H54 (cell line): Measurements from ENCODE around the gene JUNB.

Source experiments
- DNase-seq: peaks from one replicate; pipeline ENCODE4 v3.0.0; 2011; ENCODE audit warnings: low spot score, mixed read lengths; ENCODE audit not compliant: insufficient read length
- FAIRE-seq: peaks from 3 replicates; lab custom pipeline; 2011; peaks lifted over from hg19 to GRCh38; lab: Jason Lieb, UNC
- POLR2A ChIP-seq: IDR thresholded peaks from 2 replicates; pipeline ENCODE4 v1.6.1; 2011; ENCODE audit warnings: low read depth, mild to moderate bottlenecking, low read length

JUNB gene

DNA sequence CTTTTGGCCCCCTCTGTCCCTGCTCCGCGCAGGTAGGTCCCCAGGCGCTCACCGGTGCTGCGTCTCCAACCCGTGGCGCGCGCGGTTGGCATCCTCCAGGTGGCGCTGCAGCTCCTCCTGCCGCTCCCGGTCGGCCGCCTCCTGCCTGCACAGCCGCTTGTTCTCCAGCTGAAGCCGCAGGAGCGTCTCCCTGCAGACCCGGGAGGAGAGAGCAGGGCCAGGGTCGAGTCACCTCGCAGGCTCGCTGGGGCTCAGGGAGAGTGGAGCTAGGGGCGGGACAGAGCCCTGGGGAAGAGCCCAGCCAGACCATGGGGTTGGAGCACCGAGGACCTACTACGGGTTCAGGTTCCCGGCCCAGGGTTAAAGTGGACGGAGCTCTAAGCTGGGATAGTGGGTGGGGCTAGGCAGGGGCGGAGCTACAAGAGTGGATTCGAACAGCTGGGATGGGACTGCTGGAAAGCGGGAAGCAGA lies 25.2 kb upstream of the JUNB start:
- TF ChIP-seq POLR2A: no peak
- no peak for FAIRE-seq
- peak; percentile 90 for DNase-seq

DNA sequence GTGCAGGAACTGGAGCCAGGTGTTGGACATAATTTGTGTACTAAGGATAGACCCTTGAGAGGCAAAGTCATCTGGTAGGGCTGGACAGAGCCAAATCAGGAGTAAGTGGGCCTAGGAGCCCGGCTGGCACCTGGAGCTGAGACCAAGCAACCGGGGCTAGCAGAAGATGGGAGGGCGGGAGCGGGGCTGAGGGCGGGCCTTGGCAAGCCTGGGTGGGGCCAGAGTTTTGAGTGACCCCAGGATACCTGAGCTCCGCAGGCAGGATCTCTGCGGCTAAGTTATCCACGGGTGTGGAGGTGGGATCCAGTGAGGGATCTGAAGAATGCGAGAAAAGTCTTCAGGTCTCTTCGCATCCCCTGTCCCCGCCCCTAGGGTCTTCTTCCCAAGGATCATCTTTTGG lies 24.1 kb upstream of the JUNB start:
- FAIRE-seq: no peak
- TF ChIP-seq POLR2A: no peak
- no peak for DNase-seq

DNA sequence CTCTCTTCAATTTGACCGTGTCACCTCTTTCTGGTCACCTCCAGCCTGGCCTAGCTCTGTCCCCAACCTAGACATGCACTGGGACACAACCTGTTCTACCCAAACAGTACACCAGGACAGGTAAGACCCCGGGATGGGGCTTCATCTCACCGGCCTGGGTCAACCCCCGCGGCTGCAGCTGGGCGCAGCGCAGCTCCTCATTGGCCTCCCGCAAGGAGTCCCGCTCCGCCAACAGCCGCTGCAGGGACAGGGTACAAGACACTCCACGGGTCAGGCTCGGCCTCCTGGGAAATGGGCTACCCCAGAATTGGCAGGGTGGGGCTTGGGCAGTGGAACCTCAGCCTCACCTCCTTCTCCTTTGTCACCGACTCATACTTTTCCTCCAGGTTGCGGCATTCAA lies 23.6 kb upstream of the JUNB start:
- no peak for DNase-seq
- FAIRE-seq: no peak
- TF ChIP-seq POLR2A: no peak

DNA sequence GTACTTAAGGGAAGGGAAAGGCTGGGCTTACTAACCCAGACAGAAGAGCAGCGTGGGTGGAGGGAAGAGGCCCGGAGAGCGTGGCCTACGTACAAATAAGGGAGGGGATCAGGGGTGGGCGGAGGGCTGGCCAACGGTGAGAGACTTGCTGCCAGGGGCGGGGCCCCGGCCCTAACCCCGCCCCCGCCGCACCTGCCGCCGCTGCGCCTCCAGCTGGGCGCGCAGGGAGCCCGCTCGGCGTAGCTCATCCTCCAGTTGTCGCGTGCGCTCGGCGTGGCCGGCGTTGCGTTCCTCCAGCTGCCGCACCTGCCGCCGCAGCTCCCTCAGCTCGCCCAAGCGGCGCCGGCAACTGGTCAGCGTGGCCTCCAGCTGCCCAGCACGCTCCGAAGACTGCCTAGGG lies 21.6 kb upstream of the JUNB start:
- FAIRE-seq (no peak), DNase-seq (no peak)
- no peak for TF ChIP-seq POLR2A

DNA sequence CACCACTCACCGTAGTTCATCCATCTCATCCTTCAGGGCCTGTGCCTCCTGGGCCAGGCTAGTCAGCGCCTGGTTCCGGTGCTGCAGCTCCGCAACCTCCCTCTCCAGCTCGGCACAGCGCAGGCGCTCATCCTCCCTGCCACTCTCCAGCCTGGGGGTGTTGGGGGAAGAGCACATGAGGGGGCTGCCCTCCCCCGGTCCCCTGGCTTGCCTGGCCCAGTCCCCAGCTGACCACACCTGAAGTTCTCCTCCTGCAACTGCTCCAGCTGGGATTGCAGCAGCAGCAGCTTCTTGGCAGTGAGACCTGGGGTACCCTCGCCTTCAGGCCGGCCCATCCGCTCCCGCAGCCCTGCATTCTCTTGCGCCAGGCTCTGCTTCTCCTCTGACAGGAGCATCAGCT lies 20.4 kb upstream of the JUNB start:
- no peak for TF ChIP-seq POLR2A
- no peak for FAIRE-seq
- DNase-seq: no peak

DNA sequence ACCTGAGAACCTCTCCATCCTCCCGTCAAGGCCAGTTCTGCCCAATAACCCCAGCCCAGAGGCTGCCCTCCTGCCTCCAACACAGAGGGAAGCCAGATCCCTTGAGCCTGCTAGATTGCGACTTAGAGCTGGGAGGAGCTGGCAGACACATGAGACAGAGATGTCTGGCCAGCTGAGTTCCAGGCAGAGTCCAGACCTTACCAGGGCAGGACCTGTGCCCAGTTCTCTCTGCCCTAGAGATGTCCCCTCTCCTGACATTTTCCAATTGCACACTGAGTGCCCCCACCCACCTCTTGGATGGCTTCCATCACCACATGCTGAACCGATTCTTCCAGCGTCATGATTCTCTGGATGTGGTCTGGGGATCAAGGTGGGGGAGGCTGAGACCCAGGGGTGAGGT lies 19.0 kb upstream of the JUNB start:
- no peak for DNase-seq
- TF ChIP-seq POLR2A: no peak
- FAIRE-seq: no peak

DNA sequence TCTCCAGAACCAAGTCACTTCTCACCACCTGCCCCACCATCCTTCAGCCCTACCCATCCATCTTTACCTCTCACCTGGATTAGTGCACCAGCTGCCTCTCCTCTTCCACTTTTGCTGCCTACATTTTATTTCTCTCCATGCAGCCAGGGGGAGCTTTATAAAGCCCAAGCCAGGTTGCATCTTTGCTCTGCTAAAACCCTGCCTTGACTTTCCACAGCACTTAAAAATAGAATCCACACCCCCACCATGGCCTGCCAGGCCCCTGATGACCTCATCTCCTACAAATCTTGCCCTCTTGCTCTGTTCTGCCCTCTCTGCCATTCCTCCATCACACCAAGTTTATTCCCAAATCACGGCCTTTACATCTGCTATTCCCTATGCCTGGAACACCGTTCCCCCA lies 17.7 kb upstream of the JUNB start:
- no peak for FAIRE-seq
- no peak for TF ChIP-seq POLR2A
- DNase-seq: no peak

DNA sequence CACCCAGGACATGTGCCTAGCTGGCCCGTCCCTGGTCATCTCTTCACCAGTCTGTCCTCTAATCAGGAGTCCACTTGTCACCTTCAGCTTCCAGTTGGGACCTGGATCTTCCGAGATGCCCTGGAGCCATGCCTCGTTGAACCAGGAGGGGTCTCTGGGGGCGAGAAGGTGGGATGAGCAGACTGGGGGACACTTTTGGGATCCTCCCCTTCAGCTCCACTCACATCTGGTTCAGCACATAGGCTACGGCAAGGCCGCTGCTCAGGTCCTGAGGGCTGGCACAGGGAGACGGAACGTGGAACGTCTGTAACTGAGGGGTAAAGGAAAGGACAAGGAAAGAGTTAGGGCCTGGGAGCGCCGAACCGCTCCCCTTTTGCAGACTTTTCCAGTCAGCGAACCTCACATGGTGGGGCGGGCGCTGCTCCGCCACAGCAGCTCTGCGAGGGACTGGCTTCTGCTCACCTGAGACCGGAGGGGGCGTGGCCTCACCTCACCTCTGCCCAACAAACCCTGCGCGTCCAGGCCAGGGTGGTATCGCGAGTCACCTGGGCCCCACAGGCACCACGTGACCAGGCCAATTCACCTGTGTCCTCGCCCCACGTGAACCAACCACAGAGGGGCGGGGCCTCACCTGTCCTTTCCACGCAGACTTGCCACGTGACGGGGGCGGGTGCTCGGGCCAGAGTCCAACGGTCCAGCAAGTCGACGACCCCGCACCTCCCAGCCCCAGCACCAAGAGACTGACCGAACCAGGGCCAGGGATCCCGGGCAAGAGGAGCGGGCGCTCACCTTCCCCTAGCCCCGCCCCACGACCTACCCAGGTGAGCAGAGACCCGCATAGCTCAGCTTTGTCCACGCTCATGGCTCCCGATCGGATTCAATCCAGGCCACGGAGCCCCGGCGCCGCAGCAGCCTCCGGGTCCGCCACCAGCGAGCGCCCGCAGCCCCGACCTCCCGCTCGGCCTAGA lies 16.4 kb upstream of the JUNB start, which contains the start of gene HOOK2:
Gene HOOK2, minus strand, starts transcription at position 965 of the 968 bp plus-strand sequence. Its CDS starts 103 bp downstream, at position 862.
- DNase-seq (no peak), FAIRE-seq (no peak)
- peak; percentile 19; the same call in 1 of the 2 replicates for TF ChIP-seq POLR2A

DNA sequence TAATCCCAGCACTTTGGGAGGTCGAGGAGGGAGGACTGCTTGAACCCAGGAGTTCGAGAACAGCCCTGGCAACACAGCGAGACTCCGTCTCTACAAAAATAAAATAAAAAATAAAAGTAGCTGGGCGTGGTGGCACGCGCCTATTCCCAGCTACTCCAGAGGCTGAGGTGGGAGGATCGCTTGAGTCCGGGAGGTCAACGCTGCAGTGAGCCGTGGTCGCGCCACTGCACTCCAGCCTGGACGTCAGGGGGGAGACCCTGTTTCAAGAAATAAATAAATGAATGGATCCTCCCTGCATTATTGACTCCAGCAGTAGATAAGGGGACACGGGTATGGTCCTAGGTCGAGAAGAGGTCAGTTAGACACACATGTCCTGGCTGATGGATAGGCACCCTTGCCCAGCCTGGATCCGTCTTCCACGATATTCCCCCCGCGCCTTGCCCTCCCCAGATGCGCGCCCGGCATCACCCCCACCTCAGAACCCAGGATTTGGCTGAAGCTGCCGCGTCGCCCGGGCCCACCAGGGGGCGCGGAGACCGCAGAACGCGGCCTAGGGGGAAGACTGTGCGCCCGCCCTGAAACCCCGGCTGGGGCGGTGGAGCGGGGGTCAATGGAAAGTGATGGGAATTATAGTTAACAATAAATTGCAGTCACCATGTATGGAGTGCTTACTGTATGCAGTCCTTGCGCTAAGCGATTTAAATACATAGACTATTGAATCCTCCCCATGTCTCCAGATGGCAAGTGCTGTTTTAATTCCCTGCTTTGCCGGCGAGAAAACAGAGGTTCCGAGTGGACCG lies 13.9 kb upstream of the JUNB start:
- peak; percentile 78 for DNase-seq
- FAIRE-seq: no peak

DNA sequence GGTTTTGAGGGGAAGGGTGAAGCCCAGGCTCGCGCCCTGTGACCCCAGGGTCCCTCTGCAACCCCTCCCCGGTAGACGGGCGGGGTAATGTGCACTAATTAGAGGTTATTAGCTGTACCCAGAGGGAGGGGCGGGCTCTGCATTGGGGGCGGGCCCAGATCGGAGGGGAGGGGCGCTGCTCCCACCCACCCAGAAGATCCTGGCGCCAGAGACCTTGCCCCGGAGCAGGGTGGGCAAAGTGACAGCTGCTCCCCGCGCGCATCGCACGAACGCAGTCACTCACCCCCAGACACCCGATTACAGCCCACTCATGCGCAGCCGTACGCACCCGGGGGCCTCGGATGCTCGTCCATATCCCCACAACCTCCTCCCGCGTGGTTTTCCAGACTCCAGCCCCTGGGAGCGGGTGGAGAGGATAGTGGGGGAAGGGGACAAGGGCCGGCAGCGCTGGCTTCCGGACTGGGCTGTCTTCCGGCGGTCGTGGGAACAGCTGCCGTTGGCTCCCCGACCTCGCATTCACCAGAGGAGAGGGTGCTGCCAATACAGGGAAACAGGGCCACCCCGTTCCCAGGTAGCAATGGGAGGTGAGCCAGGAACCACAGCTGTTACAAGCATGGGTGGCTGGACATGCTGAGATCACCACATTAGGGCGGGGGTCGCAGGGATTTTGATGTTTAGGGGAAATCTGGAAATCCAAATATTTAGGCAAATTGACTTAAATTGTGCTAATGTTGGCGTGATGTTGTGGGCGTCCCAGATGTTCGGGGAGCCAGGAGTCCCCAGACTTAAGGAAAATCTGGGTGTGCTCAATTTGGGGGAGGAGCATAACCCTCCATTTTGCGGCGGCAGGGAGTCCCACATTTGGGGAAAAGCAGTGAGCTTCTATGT lies 13.0 kb upstream of the JUNB start:
- TF ChIP-seq POLR2A: peak; percentile 31; the same call in 1 of the 2 replicates
- FAIRE-seq (no peak), DNase-seq (no peak)

More for the DNA sequence above, 13.9 kb upstream of the JUNB start:
- no peak for TF ChIP-seq POLR2A

DNA sequence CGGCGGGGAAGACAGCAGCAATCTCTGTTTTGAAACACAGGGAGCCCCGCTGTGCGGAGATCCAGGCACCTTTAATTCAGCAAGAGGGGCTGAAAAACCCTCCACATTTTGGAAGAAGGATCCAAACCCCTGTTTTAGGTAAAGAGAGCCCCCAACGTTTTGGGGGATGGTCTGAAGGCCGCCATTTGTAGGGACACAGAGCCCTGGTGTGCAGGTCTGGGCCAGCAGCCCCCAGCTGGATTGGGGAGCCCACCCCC lies 12.5 kb upstream of the JUNB start:
- no peak for DNase-seq
- FAIRE-seq: no peak
- TF ChIP-seq POLR2A: no peak

DNA sequence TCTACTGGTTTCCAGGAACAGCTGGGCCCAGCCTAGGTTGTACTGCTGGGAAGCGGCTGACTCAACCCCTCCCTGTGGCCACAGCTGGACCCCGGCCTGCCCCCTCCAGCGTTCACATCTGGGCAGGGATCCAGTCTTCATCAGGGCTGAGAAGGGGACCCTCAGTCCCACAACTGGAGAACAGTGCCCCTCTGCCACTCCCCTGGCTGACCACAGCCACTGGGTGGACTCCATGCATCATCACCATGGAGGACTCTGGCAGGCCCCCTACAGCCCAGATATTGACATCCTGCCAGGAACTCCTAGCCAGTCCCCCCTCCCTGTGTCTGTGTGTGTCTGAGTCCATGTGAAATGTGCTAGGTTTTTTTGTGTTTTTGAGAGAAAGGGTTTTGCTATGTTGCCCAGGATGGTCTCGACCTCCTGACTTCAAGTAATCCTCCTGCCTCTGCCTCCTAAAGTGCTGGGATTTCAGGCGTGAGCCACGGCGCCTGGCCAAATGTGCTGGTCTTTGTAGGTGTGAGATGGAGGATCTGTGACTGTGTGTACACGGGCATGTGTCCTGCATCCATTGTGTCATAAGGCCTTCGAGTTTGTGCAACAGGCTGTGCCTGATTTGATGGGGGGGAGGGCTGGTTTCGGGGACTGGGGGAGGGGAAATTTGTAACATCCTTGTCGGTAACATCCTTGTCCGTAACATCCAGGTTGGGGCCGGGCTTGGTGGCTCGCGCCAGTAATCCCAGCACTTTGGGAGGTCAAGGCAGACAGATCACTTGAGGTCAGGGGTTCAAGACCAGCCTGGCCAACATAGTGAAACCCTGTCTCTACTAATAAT lies 11.9 kb upstream of the JUNB start:
- FAIRE-seq (no peak), DNase-seq (no peak)
- TF ChIP-seq POLR2A: no peak

DNA sequence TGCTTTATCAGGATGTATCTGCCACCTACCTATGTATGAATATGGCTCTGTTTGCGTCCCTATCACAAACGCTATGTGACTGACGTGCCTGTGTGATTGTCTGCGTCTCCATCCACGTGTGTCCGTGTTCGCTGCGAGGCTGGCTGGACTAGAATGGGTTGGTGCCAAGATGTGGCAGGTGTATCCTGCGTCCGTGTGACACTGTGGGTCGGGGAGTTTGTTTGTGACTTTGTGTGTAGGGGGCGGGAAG lies 9.2 kb upstream of the JUNB start:
- no peak for DNase-seq
- no peak for FAIRE-seq
- TF ChIP-seq POLR2A: no peak
